ENCODE results near the gene PRKD1.
"Not testable (repeated sequence)": the region's sequence is repeated elsewhere in the genome, so short reads cannot be mapped to it uniquely, and the experiment has no call there.

PRKD1 gene

GRCh38 chr14:29734732-29735131 lies 192.9 kb downstream of the PRKD1 start:
- DNase-seq: no peak

DNA sequence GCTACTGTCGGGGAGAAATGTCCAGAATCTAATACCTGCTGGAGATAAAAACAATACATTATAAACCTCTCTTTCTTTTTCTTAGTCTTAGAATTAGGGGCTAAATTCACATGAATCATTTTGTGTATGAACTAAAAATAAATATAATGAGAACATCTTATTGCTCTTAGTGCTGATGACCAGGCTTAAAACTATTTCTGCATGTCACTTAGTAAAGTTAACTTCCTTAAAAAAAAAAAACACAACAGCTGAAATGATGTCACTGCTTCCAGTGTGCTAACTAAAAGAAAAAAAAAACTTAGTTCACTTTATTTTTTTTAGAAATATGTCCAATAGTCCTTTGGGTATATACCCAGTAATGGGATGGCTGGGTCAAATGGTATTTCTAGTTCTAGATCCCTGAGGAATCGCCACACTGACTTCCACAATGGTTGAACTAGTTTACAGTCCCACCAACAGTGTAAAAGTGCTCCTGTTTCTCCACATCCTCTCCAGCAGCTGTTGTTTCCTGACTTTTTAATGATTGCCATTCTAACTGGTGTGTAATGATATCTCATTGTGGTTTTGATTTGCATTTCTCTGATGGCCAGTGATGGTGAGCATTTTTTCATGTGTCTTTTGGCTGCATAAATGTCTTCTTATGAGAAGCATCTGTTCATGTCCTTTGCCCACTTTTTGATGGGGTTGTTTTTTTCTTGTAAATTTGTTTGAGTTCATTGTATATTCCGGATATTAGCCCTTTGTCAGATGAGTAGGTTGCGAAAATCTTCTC lies 200.9 kb downstream of the PRKD1 start:
- not testable (repeated sequence) for DNase-seq

DNA sequence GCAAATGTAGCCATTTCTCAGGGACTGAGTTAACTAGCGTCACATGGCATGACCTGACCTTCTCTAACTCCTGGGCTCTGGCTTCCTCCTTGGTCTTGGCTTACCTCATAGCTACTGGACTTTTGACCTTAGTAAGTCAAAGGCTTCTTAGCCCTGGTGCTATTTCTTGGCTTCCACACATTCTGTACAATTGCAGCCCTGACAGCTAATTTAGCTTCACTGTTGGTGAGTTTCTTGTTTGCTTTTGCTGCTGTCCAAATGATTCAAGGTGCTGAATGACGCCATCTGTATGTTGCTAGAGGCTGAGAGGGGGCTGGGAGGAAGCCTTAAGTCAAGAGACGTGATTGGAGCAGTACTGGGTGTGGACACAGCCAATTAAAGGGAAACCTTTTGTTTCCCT lies 202.7 kb downstream of the PRKD1 start:
- DNase-seq: no peak

GRCh38 chr14:29722831-29723230 lies 204.8 kb downstream of the PRKD1 start:
- no peak for DNase-seq

GRCh38 chr14:29721586-29721985 lies 206.1 kb downstream of the PRKD1 start:
- no peak for DNase-seq

DNA sequence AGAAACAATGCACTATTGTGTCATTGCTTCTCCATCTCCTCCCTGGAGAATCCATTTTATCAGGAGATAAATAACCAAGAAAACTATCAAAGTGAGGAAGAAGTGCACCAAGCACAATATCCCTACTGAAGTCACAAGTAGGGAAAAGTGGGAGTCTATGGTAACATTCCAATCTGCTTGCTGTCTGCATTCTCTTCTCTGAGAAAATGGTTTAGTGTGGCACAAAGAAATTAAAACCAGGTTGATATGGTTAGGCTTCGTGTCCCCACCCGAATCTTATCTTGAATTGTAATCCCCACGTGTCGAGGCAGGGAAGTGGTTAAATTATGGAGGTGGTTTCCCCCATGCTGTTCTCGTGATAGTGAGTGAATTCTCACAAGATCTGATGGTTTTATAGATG lies 209.7 kb downstream of the PRKD1 start:
- DNase-seq: no peak

DNA sequence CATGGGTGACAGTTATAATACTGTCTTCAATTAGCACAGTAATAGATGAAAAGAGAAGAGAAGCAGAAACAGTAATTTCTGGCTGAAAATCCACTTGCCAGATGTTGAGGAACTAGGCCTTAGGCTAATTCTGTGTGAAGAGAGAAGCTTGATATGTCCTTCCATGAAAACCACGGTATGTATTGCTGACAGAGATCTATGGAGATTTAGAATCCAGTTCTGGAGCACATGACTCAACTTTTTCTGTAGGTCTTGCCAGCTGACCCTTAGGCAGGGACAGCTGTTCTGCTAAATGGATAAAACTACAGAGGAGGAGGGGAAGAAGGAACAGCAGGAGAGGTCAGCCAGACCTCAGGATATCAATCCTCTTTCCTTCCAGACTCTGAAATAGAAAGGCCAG lies 211.5 kb downstream of the PRKD1 start:
- peak in 1 of 2 experiments; percentile 18 for DNase-seq

GRCh38 chr14:29712601-29713000 lies 215.0 kb downstream of the PRKD1 start:
- DNase-seq: no peak

DNA sequence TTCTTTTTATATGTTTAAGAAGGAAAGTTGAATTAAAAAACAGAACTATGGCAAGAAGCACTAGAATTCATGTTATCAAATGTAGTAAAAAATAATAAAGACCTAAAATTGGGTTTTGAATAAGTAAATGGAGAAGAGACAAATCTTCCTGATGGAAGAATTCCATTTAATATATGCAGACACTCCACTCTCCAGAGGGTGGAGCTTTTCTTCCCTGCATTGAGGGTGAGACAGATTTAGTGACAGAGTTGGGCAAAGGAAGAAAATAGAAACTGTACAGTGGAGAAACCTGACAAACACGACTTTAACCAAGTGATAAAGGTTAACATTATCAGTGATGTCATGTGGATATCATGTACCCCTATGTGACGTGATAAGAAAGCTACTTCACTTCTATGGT lies 217.6 kb downstream of the PRKD1 start:
- DNase-seq: no peak

- no peak for DNase-seq
Observed at GRCh38 chr14:29709490-29709889, 218.2 kb downstream of the PRKD1 start.

GRCh38 chr14:29706700-29707099 lies 220.9 kb downstream of the PRKD1 start:
- DNase-seq: no peak

DNA sequence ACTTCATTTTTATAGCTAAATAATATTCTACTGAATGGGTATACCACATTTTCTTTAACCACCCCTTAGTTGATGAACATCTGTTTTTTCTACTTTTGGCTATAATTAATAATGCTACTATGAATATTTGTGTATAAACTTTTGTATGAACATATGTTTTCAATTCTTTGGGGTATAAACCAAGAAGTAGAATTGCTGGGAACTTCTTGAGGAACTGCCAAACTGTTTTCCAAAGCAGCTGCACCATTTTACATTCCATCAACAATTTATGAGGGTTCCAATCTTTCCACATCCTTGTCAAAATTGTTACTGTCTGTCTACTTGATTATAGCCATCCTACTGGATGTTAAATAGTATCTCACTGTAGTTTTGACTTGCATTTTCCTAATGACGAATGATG lies 221.8 kb downstream of the PRKD1 start:
- no peak for DNase-seq

DNA sequence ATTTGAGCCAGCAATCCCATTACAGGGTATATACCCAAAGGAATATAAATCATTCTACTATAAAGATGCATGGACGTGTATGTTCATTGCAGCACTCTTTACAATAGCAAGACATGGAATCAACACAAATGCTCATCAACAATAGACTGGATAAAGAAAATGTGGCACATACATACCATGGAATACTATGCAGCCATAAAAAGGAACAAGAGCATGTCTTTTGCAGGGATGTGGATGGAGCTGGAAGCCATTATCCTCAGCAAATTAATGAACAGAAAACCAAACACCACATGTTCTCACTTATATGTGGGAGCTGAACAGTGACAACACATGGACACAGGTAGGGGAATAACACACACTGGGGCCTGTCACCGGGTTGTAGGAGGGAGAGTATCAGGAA lies 238.1 kb downstream of the PRKD1 start:
- DNase-seq: not testable (repeated sequence)

GRCh38 chr14:29687866-29688265 lies 239.8 kb downstream of the PRKD1 start:
- DNase-seq: no peak

GRCh38 chr14:29687071-29687765 lies 240.4 kb downstream of the PRKD1 start:
- DNase-seq: no peak

DNA sequence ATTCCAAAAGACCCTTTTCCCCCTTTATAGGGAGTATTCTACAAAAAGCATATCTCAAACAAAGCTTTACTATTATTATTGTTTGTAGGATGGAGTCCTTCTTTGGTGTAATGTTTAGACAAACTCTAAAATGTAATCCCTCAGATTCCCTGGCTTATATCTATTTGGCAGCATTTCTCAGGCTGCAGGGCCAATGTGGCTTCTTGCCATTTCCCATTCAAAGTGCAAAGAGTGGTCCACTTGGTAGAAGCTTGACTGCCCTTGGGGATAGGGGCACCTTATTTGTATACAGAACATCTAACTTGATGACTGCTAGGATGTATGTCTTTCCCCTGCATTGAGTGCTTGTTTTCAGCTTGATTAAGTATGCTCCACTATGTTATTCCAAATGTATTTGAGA lies 242.7 kb downstream of the PRKD1 start:
- no peak for DNase-seq

GRCh38 chr14:29682789-29683188 lies 244.9 kb downstream of the PRKD1 start:
- no peak for DNase-seq

- DNase-seq: no peak
Observed at GRCh38 chr14:29681316-29681715, 246.3 kb downstream of the PRKD1 start.

DNA sequence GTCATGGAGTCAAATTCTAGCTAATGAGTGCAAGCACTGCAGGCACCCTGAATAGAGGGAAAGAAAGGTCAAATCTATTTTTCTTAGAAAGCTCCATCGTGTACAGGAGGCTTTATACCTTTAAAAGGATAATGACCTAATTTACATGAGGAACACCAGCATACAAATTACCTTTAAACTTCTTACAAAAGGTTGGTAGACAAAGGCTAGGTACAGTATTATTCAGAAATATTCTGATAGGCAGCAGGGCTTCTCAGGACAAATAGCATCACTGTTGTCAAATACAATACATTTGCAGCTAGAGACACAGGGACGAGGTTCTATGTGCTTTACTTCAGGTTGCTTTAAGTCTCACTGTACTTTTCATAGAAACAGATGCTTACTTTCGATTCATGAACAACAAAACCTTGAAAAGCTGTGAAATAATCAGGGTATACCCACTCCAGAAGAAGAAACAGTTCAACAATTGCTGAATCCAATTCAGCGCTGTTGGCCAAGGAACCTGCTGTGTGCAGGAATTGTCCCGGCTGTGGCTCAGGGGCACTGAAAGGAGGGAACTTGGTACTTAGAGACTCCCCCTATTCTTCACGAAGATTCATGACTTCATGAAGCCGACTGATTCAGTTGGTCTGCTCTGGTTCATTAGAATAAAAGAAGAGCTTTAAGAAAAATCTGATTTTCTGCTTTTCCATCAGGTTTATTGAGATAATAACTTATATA lies 252.9 kb downstream of the PRKD1 start:
- no peak for DNase-seq

DNA sequence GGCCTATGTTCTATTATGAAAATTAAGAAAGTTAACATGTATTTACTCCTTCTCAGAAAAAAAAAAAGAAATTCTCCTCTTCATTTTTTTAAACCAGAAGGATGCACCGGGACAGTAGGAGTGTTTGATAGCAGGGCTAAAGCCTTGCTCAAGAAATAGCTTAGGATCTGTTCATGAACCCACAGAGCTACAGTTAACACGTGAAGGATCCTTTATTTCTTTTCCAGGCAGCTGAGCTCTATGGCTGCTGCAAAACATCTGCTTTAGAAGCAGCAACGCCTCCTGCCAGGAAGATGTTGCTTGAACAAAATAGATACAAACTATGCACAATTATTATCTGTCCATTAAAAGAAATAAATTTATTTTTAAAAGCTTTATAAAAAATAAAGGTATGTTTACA lies 254.8 kb downstream of the PRKD1 start:
- no peak for DNase-seq

DNA sequence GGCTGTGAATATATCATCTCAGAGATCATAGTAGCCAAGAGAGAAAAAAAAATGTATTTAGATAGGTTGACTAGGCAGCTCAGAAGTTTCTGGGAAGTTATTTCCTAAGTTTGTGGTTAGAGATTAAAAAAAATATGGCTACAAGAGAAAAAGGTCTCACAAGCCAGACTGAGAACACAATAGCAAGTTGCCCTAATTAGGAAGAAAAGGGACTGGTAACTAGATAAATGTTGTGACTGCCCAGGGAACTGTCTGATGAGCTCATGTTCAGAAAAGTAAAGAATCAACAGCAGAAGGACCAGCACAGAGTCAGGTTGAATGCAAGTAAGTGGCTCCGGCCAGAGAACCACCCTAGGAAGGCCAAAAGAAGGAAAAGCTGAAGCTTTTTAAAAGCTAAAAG lies 256.6 kb downstream of the PRKD1 start:
- no peak for DNase-seq

DNA sequence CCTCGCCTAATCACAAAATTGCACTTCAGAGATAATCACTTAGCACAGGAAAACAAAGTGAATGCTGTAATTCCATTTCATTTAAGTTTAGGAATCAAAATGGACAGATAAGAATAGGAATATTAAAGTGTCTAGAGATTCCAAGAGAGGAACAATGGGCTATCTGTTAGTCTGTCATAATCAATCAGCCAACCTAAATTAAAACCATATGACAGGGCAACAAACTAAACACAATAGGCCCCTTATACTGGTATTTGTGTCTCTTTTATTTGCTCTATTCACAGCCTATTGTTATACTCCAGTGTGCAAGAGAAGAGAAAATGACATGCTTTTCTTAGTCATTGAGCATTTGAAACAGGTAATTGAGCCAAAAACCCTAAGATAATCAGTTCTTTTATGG lies 259.4 kb downstream of the PRKD1 start:
- no peak for DNase-seq

GRCh38 chr14:29664515-29664914 lies 263.1 kb downstream of the PRKD1 start:
- DNase-seq: no peak

- DNase-seq: peak; percentile 24 to 31
Observed at GRCh38 chr14:29663281-29663801, 264.3 kb downstream of the PRKD1 start.

Data from Kasumi-1 (cell line).